ENCODE measurements around the gene ANKRD13C.

Gene ANKRD13C

GRCh38 chr1:70397013-70397412 lies 42.5 kb upstream of the ANKRD13C start:
- no peaks in the 10 kb centered on the region for H3K27me3 ChIP-seq (ENCODE audit: insufficient read depth, poor library complexity, severe bottlenecking)
- no peak overlapping the region for H3K27ac ChIP-seq (replicated peaks)
- no peak for TF ChIP-seq GABPA (IDR thresholded peaks at IDR 0.05; ENCODE audit: low read depth)
- TF ChIP-seq POLR2AphosphoS5 (IDR thresholded peaks at IDR 0.05; ENCODE audit: low read depth) = no peak
- no peak for TF ChIP-seq CTCF (IDR thresholded peaks at IDR 0.05; ENCODE audit: insufficient read depth, low read length)
- no peak for TF ChIP-seq REST (IDR thresholded peaks at IDR 0.05; ENCODE audit: insufficient replicate concordance, low read depth)
- no peak for TF ChIP-seq SPI1 (IDR thresholded peaks at IDR 0.05; ENCODE audit: borderline replicate concordance, low read depth)
- no peak for DNase-seq (ENCODE audit: low read depth in 1 of 2, low spot score in 1 of 2)
- no peak overlapping the region for H3K4me3 ChIP-seq (replicated peaks; ENCODE audit: insufficient read depth, low read length)

GRCh38 chr1:70396607-70397006 lies 42.1 kb upstream of the ANKRD13C start:
- no peak overlapping the region for H3K4me3 ChIP-seq (replicated peaks; ENCODE audit: insufficient read depth, low read length)
- no peaks in the 10 kb centered on the region for H3K27me3 ChIP-seq (ENCODE audit: insufficient read depth, poor library complexity, severe bottlenecking)
- no peak overlapping the region for H3K27ac ChIP-seq (replicated peaks)
- no peak for TF ChIP-seq REST (IDR thresholded peaks at IDR 0.05; ENCODE audit: insufficient replicate concordance, low read depth)
- no peak for TF ChIP-seq CTCF (IDR thresholded peaks at IDR 0.05; ENCODE audit: insufficient read depth, low read length)
- TF ChIP-seq SPI1 (IDR thresholded peaks at IDR 0.05; ENCODE audit: borderline replicate concordance, low read depth) = no peak
- TF ChIP-seq POLR2AphosphoS5 (IDR thresholded peaks at IDR 0.05; ENCODE audit: low read depth) = no peak
- no peak for TF ChIP-seq GABPA (IDR thresholded peaks at IDR 0.05; ENCODE audit: low read depth)
- DNase-seq (ENCODE audit: low read depth in 1 of 2, low spot score in 1 of 2) = no peak

GRCh38 chr1:70392626-70393025 lies 38.1 kb upstream of the ANKRD13C start:
- DNase-seq (ENCODE audit: low read depth in 1 of 2, low spot score in 1 of 2) = no peak
- H3K27me3 ChIP-seq (ENCODE audit: insufficient read depth, poor library complexity, severe bottlenecking) = no peaks in the 10 kb centered on the region
- no peak overlapping the region for H3K4me3 ChIP-seq (replicated peaks; ENCODE audit: insufficient read depth, low read length)
- no peak overlapping the region for H3K27ac ChIP-seq (replicated peaks)
- TF ChIP-seq CTCF (IDR thresholded peaks at IDR 0.05; ENCODE audit: insufficient read depth, low read length) (no peak), SPI1 (IDR thresholded peaks at IDR 0.05; ENCODE audit: borderline replicate concordance, low read depth) (no peak)

GRCh38 chr1:70387507-70387906 lies 33.0 kb upstream of the ANKRD13C start:
- DNase-seq (ENCODE audit: low read depth in 1 of 2, low spot score in 1 of 2) = no peak
- no peaks in the 10 kb centered on the region for H3K27me3 ChIP-seq (ENCODE audit: insufficient read depth, poor library complexity, severe bottlenecking)
- TF ChIP-seq GABPA (IDR thresholded peaks at IDR 0.05; ENCODE audit: low read depth) (no peak), REST (IDR thresholded peaks at IDR 0.05; ENCODE audit: insufficient replicate concordance, low read depth) (no peak)
- H3K4me3 ChIP-seq (replicated peaks; ENCODE audit: insufficient read depth, low read length) = no peak overlapping the region
- H3K27ac ChIP-seq (replicated peaks) = no peak overlapping the region
